Keratinocyte (primary cell): Measurements from ENCODE around the gene CXXC5.

ENCODE experiments used
- CTCF ChIP-seq, 3 experiments: IDR thresholded peaks in 1 of 3; conservative IDR thresholded peaks in 1 of 3; optimal IDR thresholded peaks in 1 of 3; 2 replicates in 2 of 3; 3 replicates in 1 of 3; pipeline versions ENCODE3 to v1.5.1; 2011; ENCODE audit warnings: low read length in 3 of 3, mild to moderate bottlenecking in 3 of 3, moderate library complexity in 2 of 3, control low read depth in 1 of 3, inconsistent platforms in 1 of 3; ENCODE audit not compliant: insufficient read depth in 2 of 3; ENCODE audit errors: extremely low read depth in 1 of 3
- EZH2 ChIP-seq: IDR thresholded peaks from one replicate; pipeline ENCODE4 v1.6.1; 2012; ENCODE audit warnings: inconsistent platforms, mild to moderate bottlenecking, low read length, moderate library complexity

- TF ChIP-seq CTCF (optimal IDR thresholded peaks at IDR 0.05 in 1 of 3, IDR thresholded peaks at IDR 0.05 in 1 of 3, conservative IDR thresholded peaks at IDR 0.05 in 1 of 3; ENCODE audit: extremely low read depth in 1 of 3, insufficient read depth in 2 of 3, low read length in 3 of 3) (no peak), EZH2 (no peak)
Observed at GRCh38 chr5:139657363-139658321, 9.5 kb downstream of the CXXC5 start.
